CD4-positive, alpha-beta T cell treated with Interleukin-6 for 4 hours (primary cell): ENCODE measurements around the gene DPEP3.
"Not testable (repeated sequence)": the region's sequence is repeated elsewhere in the genome, so short reads cannot be mapped to it uniquely, and the experiment has no call there.

ENCODE experiments used
- DNase-seq: peaks from one replicate; pipeline ENCODE4 v3.0.0-alpha.2; 2020; ENCODE audit warnings: mixed read lengths

DPEP3 gene

GRCh38 chr16:67993207-67994039, 13.1 kb upstream of the DPEP3 start:
- peak; percentile 87 for DNase-seq

- no peak for DNase-seq
Measured at GRCh38 chr16:67992661-67993206, 12.4 kb upstream of the DPEP3 start.

- no peak for DNase-seq
Measured at GRCh38 chr16:67990018-67990386, 9.7 kb upstream of the DPEP3 start.

GRCh38 chr16:67989322-67990017, 9.2 kb upstream of the DPEP3 start:
- no peak for DNase-seq

- no peak for DNase-seq
Measured at GRCh38 chr16:67988675-67989074, 8.4 kb upstream of the DPEP3 start.

- DNase-seq = no peak
Measured at GRCh38 chr16:67987460-67988160, 7.3 kb upstream of the DPEP3 start.

- no peak for DNase-seq
Measured at GRCh38 chr16:67986949-67987348, 6.7 kb upstream of the DPEP3 start.

GRCh38 chr16:67982011-67982696, 1.9 kb upstream of the DPEP3 start:
- no peak for DNase-seq

- no peak for DNase-seq
Measured at GRCh38 chr16:67977469-67978227, 2.7 kb downstream of the DPEP3 start.

- no peak for DNase-seq
Measured at GRCh38 chr16:67977005-67977404, 3.3 kb downstream of the DPEP3 start.

GRCh38 chr16:67976205-67976604, 4.1 kb downstream of the DPEP3 start:
- no peak for DNase-seq

GRCh38 chr16:67975321-67976105, 4.8 kb downstream of the DPEP3 start:
- DNase-seq = no peak

- DNase-seq = not testable (repeated sequence)
Measured at GRCh38 chr16:67972285-67972684, 8.0 kb downstream of the DPEP3 start.

- DNase-seq = no peak
Measured at GRCh38 chr16:67971111-67971510, 9.2 kb downstream of the DPEP3 start.

GRCh38 chr16:67969254-67970039, 10.9 kb downstream of the DPEP3 start:
- DNase-seq = peak; percentile 8

- peak; percentile 86 for DNase-seq
Measured at GRCh38 chr16:67968400-67969253, 11.7 kb downstream of the DPEP3 start, which contains the start of gene SLC12A4. TSS of gene SLC12A4 (minus strand) at chr16:67968637. CDS start at chr16:67968553, 84 bp downstream.

- peak; percentile 34 for DNase-seq
Measured at GRCh38 chr16:67967958-67968399, 12.3 kb downstream of the DPEP3 start.

- DNase-seq = peak; percentile 27
Measured at GRCh38 chr16:67967183-67967957, 12.9 kb downstream of the DPEP3 start.
